SK-N-SH (cell line): ENCODE measurements around the gene MVB12B. TPM values are rescaled to one million over a fixed set of nuclear protein-coding genes. Genes with fewer than 3 reads are reported as not detected.

Source experiments
- CTCF ChIA-PET: fragments of 300-600, 350-600 bp; formaldehyde crosslinking; extraction: SDS; loops from one replicate; lab custom pipeline; 2021; lab: Yijun Ruan, JAX
- POLR2A ChIA-PET: fragments of 350-600 bp; sonication (Branson Sonifier 250); formaldehyde crosslinking; extraction: SDS; loops from one replicate; lab custom pipeline; 2020; ENCODE audit warnings: antibody characterized with exemption, inconsistent platforms; lab: Yijun Ruan, JAX
- DNase-seq: peaks from one replicate; pipeline ENCODE4 v3.0.0; 2012
- H2AFZ ChIP-seq: fragments of 200-600 bp; sonication (generic); 2 replicates; pipeline ENCODE4 v1.8.1; 2016; ENCODE audit warnings: antibody characterized with exemption, mild to moderate bottlenecking, low read depth
- H3F3A ChIP-seq: fragments of 200-600 bp; sonication (generic); replicated peaks from 2 replicates; pipeline ENCODE3; 2016; ENCODE audit warnings: antibody characterized with exemption, mild to moderate bottlenecking; ENCODE audit not compliant: insufficient read depth
- H3K27ac ChIP-seq, 2 experiments: fragments of 200-500 bp in 1 of 2; fragments of 200-600 bp in 1 of 2; sonication (Bioruptor generic) in 1 of 2; sonication (generic), shearing (Covaris generic) in 1 of 2; 2 replicates each; pipeline versions ENCODE4 v1.5.1 to v1.6.1; 2014 to 2016; ENCODE audit warnings: low read depth in 2 of 2, inconsistent platforms in 1 of 2, low read length in 1 of 2, mild to moderate bottlenecking in 1 of 2, mixed read lengths in 1 of 2
- H3K27me3 ChIP-seq: fragments of 200-600 bp; sonication (generic), shearing (Covaris generic); 2 replicates; pipeline ENCODE4 v1.6.1; 2016; ENCODE audit warnings: mixed run types; ENCODE audit not compliant: insufficient read depth
- H3K36me3 ChIP-seq, 2 experiments: fragments of 200-500 bp in 1 of 2; fragments of 200-600 bp in 1 of 2; sonication (Bioruptor generic) in 1 of 2; sonication (generic) in 1 of 2; replicated peaks in 1 of 2; 2 replicates each; pipeline versions ENCODE3 to v1.5.1; 2014 to 2016; ENCODE audit warnings: low read length in 1 of 2, mild to moderate bottlenecking in 1 of 2; ENCODE audit not compliant: insufficient read depth in 2 of 2, control insufficient read depth in 1 of 2
- H3K4me1 ChIP-seq, 2 experiments: fragments of 200-500 bp in 1 of 2; fragments of 200-600 bp in 1 of 2; sonication (Bioruptor generic) in 1 of 2; sonication (generic), shearing (Covaris generic) in 1 of 2; 2 replicates each; pipeline versions ENCODE4 v1.5.1 to v1.6.1; 2014 to 2016; ENCODE audit warnings: low read depth in 1 of 2, low read length in 1 of 2, mixed run types in 1 of 2; ENCODE audit not compliant: insufficient read depth in 2 of 2, control insufficient read depth in 1 of 2
- H3K4me2 ChIP-seq: fragments of 200-600 bp; sonication (generic), shearing (Covaris generic); 2 replicates; pipeline ENCODE4 v1.6.1; 2017; ENCODE audit warnings: mixed run types
- H3K4me3 ChIP-seq, 2 experiments: fragments of 200-500 bp in 1 of 2; fragments of 200-600 bp in 1 of 2; sonication (Bioruptor generic) in 1 of 2; sonication (generic), shearing (Covaris generic) in 1 of 2; 2 replicates each; pipeline versions ENCODE4 v1.5.1 to v1.8.1; 2014 to 2016; ENCODE audit warnings: low read depth in 2 of 2, inconsistent platforms in 1 of 2, low read length in 1 of 2, mild to moderate bottlenecking in 1 of 2, mixed read lengths in 1 of 2, moderate library complexity in 1 of 2
- H3K79me2 ChIP-seq: fragments of 200-600 bp; sonication (generic); 2 replicates; pipeline ENCODE4 v1.8.1; 2017; ENCODE audit warnings: mild to moderate bottlenecking; ENCODE audit not compliant: insufficient read depth
- H3K9ac ChIP-seq: fragments of 200-600 bp; sonication (generic); 2 replicates; pipeline ENCODE4 v1.6.1; 2017; ENCODE audit warnings: mixed run types
- H3K9me2 ChIP-seq: fragments of 200-600 bp; sonication (generic); 2 replicates; pipeline ENCODE4 v1.6.1; 2017; ENCODE audit warnings: mixed run types
- H3K9me3 ChIP-seq: fragments of 200-600 bp; sonication (generic); 2 replicates; pipeline ENCODE4 v1.6.1; 2017; ENCODE audit warnings: mixed run types, mild to moderate bottlenecking, moderate library complexity
- H4K20me1 ChIP-seq: fragments of 200-600 bp; sonication (generic); 2 replicates; pipeline ENCODE4 v1.6.1; 2017; ENCODE audit warnings: mild to moderate bottlenecking, mixed run types; ENCODE audit not compliant: insufficient read depth
- CHD2 ChIP-seq: fragments of 150-350 bp; IDR thresholded peaks from 2 replicates; pipeline ENCODE4 v1.6.1; 2018; ENCODE audit warnings: low read length; ENCODE audit not compliant: partially characterized antibody
- EP300 ChIP-seq, 2 experiments: IDR thresholded peaks; 2 replicates each; pipeline versions ENCODE4 v1.4.0 to v1.6.1; 2012; ENCODE audit warnings: borderline replicate concordance in 1 of 2, low read depth in 1 of 2, low read length in 1 of 2
- FOXJ3 ChIP-seq: sonication (generic); formaldehyde crosslinking; IDR thresholded peaks from 2 replicates; pipeline ENCODE4 v1.5.1; 2020; ENCODE audit warnings: mild to moderate bottlenecking, missing genetic modification reagents
- MEF2A ChIP-seq: IDR thresholded peaks from 2 replicates; pipeline ENCODE4 v1.4.0; 2012; ENCODE audit warnings: low read depth, borderline replicate concordance
- MXI1 ChIP-seq: IDR thresholded peaks from 2 replicates; pipeline ENCODE4 v1.6.1; 2012; ENCODE audit warnings: mild to moderate bottlenecking, low read depth, low read length, improper control_type of control experiment
- POLR2AphosphoS5 ChIP-seq: IDR thresholded peaks from 2 replicates; pipeline ENCODE4 v1.6.1; 2012; ENCODE audit warnings: low read depth, low read length
- REST ChIP-seq: IDR thresholded peaks from 2 replicates; pipeline ENCODE4 v1.6.1; 2012; ENCODE audit warnings: mild to moderate bottlenecking, low read depth, low read length, moderate library complexity
- RFX5 ChIP-seq: IDR thresholded peaks from 2 replicates; pipeline ENCODE4 v1.6.1; 2012; ENCODE audit warnings: mild to moderate bottlenecking, improper control_type of control experiment, low read length
- RXRA ChIP-seq: IDR thresholded peaks from 2 replicates; pipeline ENCODE4 v1.4.0; 2012; ENCODE audit warnings: low read depth, mild to moderate bottlenecking, borderline replicate concordance
- TAF1 ChIP-seq: IDR thresholded peaks from 2 replicates; pipeline ENCODE4 v1.6.1; 2012; ENCODE audit warnings: low read depth, mild to moderate bottlenecking, low read length, moderate library complexity, borderline replicate concordance
- TCF12 ChIP-seq: IDR thresholded peaks from 2 replicates; pipeline ENCODE4 v1.4.0; 2012
- WGBS: methylation state at CpG from one replicate; pipeline ENCODE4 v1.1.6; 2017; ENCODE audit warnings: low lambda C conversion rate; 5-methylcytosine and 5-hydroxymethylcytosine counted together
- polyA plus RNA-seq, 3 experiments: library from polyadenylated mRNA; depleted of rRNA; stranded (reverse); fragments of >200 nt; gene quantifications; 2 replicates each; pipeline ENCODE4 v1.2.3, GENCODE V29; 2012
- TF ChIP-seq, protein P1 (sequence below): fragments of 150-350 bp; IDR thresholded peaks from 2 replicates; pipeline ENCODE4 v1.6.1; 2016; ENCODE audit warnings: mild to moderate bottlenecking, low read depth, low read length
- TF ChIP-seq, protein P2 (sequence below): IDR thresholded peaks from 2 replicates; pipeline ENCODE4 v1.4.0; 2012; ENCODE audit warnings: low read depth, borderline replicate concordance
- TF ChIP-seq, protein P3 (sequence below): IDR thresholded peaks from 2 replicates; pipeline ENCODE4 v1.4.0; 2012; ENCODE audit warnings: low read depth
- TF ChIP-seq, protein P4 (sequence below): fragments of 200-600 bp; sonication (generic); IDR thresholded peaks from 2 replicates; pipeline ENCODE4 v1.6.1; 2017; ENCODE audit warnings: antibody characterized with exemption, mild to moderate bottlenecking, moderate library complexity

MVB12B gene
- polyA plus RNA-seq, 1 of the 3 experiments (the other 2 are of a cell fraction) = 5.1 TPM

GRCh38 chr9:126487856-126488255, 161.2 kb downstream of the MVB12B start:
- Histone ChIP-seq H3K9me2 (no peaks in the 10 kb centered on the region), H3F3A (no peaks in the 10 kb centered on the region), H3K79me2 (no peaks in the 10 kb centered on the region), H3K4me2 (no peak overlapping the region), H2AFZ (no peak overlapping the region), H3K27ac (no peak overlapping the region), H4K20me1 (no peaks in the 10 kb centered on the region), H3K9ac (no peak overlapping the region), H3K4me1 (no peaks in the 10 kb centered on the region), H3K4me3 (no peak overlapping the region), H3K9me3 (no peaks in the 10 kb centered on the region), H3K36me3 (no peaks in the 10 kb centered on the region), H3K27me3 (no peaks in the 10 kb centered on the region)
- 94% methylated on average over 12 of the region's 12 CpGs for WGBS
- no peak for DNase-seq
- ChIA-PET CTCF (no interaction called here), POLR2A (no interaction called here)
- TF ChIP-seq, protein P1, sequence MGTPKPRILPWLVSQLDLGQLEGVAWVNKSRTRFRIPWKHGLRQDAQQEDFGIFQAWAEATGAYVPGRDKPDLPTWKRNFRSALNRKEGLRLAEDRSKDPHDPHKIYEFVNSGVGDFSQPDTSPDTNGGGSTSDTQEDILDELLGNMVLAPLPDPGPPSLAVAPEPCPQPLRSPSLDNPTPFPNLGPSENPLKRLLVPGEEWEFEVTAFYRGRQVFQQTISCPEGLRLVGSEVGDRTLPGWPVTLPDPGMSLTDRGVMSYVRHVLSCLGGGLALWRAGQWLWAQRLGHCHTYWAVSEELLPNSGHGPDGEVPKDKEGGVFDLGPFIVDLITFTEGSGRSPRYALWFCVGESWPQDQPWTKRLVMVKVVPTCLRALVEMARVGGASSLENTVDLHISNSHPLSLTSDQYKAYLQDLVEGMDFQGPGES = no peak
- TF ChIP-seq, protein P2, sequence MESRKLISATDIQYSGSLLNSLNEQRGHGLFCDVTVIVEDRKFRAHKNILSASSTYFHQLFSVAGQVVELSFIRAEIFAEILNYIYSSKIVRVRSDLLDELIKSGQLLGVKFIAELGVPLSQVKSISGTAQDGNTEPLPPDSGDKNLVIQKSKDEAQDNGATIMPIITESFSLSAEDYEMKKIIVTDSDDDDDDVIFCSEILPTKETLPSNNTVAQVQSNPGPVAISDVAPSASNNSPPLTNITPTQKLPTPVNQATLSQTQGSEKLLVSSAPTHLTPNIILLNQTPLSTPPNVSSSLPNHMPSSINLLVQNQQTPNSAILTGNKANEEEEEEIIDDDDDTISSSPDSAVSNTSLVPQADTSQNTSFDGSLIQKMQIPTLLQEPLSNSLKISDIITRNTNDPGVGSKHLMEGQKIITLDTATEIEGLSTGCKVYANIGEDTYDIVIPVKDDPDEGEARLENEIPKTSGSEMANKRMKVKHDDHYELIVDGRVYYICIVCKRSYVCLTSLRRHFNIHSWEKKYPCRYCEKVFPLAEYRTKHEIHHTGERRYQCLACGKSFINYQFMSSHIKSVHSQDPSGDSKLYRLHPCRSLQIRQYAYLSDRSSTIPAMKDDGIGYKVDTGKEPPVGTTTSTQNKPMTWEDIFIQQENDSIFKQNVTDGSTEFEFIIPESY = no peak
- TF ChIP-seq TAF1 (no peak), MEF2A (no peak), CHD2 (no peak), EP300 (IDR thresholded peaks at IDR 0.05; ENCODE audit: borderline replicate concordance in 1 of 2, low read depth in 1 of 2, low read length in 1 of 2) (no peak), RXRA (no peak), POLR2AphosphoS5 (no peak), MXI1 (no peak), TCF12 (no peak), FOXJ3 (CRISPR knock-in tag) (no peak), RFX5 (no peak), REST (no peak)
- TF ChIP-seq, protein P3, sequence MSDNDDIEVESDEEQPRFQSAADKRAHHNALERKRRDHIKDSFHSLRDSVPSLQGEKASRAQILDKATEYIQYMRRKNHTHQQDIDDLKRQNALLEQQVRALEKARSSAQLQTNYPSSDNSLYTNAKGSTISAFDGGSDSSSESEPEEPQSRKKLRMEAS = no peak
- TF ChIP-seq, protein P4, sequence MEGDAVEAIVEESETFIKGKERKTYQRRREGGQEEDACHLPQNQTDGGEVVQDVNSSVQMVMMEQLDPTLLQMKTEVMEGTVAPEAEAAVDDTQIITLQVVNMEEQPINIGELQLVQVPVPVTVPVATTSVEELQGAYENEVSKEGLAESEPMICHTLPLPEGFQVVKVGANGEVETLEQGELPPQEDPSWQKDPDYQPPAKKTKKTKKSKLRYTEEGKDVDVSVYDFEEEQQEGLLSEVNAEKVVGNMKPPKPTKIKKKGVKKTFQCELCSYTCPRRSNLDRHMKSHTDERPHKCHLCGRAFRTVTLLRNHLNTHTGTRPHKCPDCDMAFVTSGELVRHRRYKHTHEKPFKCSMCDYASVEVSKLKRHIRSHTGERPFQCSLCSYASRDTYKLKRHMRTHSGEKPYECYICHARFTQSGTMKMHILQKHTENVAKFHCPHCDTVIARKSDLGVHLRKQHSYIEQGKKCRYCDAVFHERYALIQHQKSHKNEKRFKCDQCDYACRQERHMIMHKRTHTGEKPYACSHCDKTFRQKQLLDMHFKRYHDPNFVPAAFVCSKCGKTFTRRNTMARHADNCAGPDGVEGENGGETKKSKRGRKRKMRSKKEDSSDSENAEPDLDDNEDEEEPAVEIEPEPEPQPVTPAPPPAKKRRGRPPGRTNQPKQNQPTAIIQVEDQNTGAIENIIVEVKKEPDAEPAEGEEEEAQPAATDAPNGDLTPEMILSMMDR = no peak
